ENCODE data around the gene NSL1. TPM values are rescaled to one million over a fixed set of nuclear protein-coding genes. Genes with fewer than 3 reads are reported as not detected.
"Not testable (repeated sequence)": the region's sequence is repeated elsewhere in the genome, so short reads cannot be mapped to it uniquely, and the experiment has no call there.

NSL1 gene
- total RNA-seq, 1 donor from 2014 or later: 12.9 TPM

- ATAC-seq: no peak
Measured at GRCh38 chr1:212746546-212746945, 45.0 kb downstream of the NSL1 start.

DNA sequence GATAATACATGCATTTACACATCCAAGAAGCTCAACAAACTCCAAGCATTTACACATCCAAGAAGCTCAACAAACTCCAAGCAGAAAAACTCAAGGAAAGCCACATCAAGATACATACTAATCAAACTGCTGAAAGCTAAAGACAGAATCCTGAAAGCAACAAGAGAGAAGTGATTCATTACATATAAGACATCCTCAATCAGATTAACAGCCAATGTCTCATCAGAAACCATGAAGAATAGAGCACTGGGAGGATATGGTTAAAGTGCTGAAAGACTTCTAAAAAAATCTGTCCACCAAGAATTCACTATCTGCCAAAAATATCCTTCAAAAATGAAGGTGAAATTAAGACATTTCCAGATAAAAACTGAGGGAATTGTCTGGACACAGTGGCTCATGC is 46.3 kb downstream of the NSL1 start:
- ATAC-seq: no peak

GRCh38 chr1:212743901-212744475 is 47.6 kb downstream of the NSL1 start:
- no peak for ATAC-seq

DNA sequence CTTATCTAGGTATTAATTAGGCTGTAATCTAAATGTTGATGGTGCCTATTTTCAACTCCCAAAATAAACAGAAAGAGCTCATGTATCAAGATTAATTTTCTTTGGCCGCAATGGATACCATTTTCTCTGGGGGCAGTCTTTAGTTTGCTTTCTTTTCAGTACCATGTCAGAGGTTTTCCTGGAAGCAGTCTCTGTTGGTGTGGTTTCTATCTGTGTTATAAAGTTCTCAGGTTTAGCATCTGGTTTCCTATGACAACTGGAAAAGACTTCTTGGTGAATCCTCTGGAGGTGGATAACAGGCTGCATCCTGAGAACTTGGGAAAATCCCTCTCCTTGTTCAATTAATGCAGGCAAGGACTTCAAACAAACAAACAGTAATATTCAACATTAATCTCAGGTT is 53.2 kb downstream of the NSL1 start:
- ATAC-seq: no peak

GRCh38 chr1:212737559-212737958 is 54.0 kb downstream of the NSL1 start:
- ATAC-seq: no peak

GRCh38 chr1:212733109-212733508 is 58.5 kb downstream of the NSL1 start:
- no peak for ATAC-seq

DNA sequence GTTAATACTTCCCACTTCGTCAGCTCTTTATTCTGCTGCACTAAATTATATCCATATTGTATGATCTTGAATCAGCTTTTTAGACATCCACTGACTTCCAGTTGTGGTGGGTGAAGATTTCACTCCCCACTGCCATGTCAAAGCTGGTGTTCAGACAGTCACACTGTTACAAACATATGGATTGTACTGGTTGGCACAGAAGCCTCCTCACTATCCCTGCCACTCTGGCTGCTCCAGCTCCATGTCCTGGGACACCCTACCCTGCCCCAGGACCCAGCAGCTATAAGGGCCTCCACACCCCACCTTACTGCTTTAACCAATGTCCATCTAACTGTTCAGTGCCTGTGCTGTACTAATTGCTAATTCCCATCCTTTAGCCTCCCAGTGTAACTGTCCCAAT is 59.9 kb downstream of the NSL1 start:
- ATAC-seq: no peak

- no peak for ATAC-seq
Measured at GRCh38 chr1:212728606-212729005, 63.0 kb downstream of the NSL1 start.

DNA sequence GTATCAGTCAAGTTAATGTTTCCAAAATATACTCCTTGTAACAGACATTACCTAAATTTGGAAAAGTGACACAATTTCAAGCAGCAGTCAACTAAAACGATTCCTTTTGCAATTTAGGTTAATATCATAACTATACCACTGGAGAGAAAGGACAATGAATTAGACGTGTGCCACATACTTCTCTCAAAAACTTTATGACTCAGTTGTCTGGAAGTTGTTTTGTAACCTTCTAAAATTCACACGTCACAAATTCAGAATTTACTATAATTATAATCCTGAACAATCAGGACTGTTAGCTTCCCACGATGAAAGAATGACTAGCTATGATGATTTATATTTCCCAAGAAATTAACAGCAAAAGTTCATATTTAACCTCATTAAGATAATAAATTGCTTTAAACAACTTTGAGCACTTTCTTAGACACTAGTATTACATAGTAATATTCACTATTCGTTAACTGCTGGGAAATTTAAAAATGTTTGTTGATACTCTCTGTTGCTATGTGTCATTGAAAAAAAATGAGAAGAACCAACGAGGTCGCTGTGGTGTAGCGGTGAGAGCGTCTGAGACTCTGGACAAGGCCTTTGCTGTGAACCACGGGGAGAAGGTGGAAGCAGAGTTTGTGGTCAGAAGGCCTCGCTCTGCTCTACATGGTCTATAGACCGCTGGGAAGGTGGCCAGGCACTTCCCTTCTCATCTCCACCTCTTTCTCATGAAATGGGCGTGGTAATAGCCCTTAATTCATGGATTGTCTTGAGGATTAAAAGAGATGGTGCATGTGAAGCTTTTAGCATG is 64.0 kb downstream of the NSL1 start:
- ATAC-seq: no peak

- not testable (repeated sequence) for ATAC-seq
Measured at GRCh38 chr1:212724679-212725078, 66.9 kb downstream of the NSL1 start.

- ATAC-seq: no peak
Measured at GRCh38 chr1:212722270-212722957, 69.2 kb downstream of the NSL1 start.

GRCh38 chr1:212721388-212722247 is 70.0 kb downstream of the NSL1 start:
- peak; percentile 90 for ATAC-seq

DNA sequence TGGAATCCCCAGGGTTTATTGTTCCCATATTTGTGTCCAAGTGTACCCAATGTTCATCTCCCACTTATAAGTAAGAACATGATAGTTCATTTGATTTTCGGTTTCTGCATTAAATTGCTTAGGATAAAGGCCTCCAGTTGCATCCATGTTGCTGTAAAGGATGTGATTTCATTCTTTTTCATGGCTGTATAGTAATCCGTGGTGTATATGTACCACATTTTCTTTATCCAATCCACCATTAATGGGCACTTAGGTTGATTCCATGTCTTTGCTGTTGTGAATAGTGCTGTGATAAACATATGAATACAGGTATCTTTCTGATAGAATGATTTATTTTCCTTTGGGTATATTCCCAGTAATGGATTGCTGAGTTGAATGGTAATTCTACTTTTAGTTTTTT is 71.9 kb downstream of the NSL1 start:
- ATAC-seq: no peak

DNA sequence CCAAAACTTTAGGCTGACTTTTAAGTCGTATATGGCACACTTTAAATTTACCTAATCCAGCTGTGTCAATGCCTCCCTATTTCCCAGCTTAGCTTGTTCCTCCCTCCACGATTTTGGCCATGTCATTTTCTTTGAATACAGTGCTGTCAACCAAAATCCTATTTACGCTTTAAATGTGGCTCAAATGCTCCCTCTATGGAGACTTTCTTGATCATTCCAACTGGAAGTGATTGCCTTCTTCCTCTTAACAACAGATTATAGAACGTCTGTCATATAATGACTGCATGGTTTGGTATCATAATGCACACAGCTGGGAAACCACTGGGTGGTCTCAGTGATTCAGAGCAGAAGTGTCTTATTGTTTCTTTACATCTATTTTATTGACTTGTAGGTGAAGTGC is 73.1 kb downstream of the NSL1 start:
- ATAC-seq: no peak

GRCh38 chr1:212716161-212716560 is 75.4 kb downstream of the NSL1 start:
- no peak for ATAC-seq

DNA sequence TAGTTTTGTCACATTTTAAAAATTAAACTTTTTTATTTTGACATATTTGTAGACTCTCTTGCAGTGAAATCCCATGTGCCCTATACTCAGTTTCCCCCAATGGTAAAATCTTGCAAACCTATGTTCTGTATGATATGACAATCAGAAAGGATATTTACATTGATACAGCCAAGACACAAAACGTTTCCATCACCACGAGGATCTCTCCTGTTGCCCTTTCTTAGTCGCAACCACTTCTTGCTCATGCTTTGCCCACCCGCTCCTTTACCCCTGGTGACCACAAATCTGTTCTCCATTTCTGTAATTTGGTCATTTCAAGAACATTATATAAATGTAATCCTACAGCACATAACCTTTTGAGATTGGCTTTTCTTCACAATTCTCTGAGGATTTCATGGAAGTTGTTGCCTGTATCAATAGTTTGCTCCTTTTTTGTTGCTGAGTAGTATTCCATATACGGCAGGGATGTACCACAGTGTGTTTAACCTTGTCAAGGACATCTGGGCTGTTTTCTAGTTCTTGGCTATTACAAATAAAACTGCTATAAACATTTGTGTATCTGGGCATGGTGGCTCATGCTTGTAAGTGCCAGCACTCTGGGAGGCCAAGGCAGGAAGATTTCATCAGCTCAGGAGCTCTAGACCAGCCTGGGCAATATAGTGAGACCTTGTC is 78.0 kb downstream of the NSL1 start:
- no peak for ATAC-seq

- ATAC-seq: no peak
Measured at GRCh38 chr1:212712451-212713303, 78.9 kb downstream of the NSL1 start.

- ATAC-seq: not testable (repeated sequence)
Measured at GRCh38 chr1:212711974-212712373, 79.6 kb downstream of the NSL1 start.

- no peak for ATAC-seq
Measured at GRCh38 chr1:212710566-212710965, 81.0 kb downstream of the NSL1 start.

DNA sequence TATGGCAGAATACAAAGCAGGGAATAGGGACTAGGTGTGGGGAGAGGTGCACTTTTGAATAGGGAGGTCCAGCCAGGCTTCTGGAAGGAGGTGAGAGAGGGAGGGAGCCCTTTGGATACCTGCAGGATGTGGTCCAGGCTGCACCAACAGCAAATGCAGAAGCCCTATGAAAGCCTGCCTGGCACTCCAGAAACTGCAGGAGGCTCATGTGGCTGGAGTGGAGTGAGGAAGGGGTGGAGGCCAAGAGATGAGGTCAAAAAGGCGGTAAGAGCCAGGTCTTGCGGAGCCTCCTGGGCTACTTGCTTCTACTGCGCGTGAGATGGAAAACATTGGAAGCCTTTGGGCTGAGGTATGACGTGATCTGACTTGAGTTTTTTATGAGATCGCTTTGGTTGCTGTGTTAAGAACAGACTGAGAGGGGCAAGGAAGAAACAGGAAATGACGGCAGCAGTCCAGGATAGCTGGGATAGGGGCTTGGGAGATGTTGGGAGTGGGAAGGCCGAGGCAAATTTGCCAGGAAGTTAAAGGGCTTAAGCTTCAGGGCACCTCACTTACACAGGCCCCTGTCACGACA is 87.5 kb downstream of the NSL1 start:
- ATAC-seq: no peak

- ATAC-seq: no peak
Measured at GRCh38 chr1:212702672-212703071, 88.9 kb downstream of the NSL1 start.

Measured in esophagus mucosa (tissue), 1 donor.